ENCODE results near the gene AFF4. TPM values are rescaled to one million over a fixed set of nuclear protein-coding genes. Genes with fewer than 3 reads are reported as not detected.

The AFF4 gene
- total and polyA plus RNA-seq, 2 of the 4 experiments (the other 2 are of a cell fraction) = 27.3 to 57.2 TPM

GRCh38 chr5:132839426-132840301 is 123.8 kb downstream of the AFF4 start:
- Histone ChIP-seq H3K23ac (ENCODE audit: low read depth, low read length) (peak overlapping the region; percentile 68; the same call in 1 of the 2 replicates), H3K56ac (ENCODE audit: extremely low read depth, insufficient read depth, low read length) (peak overlapping the region; percentile 74), H2AK9ac (replicated peaks; ENCODE audit: low read depth, low read length, poor library complexity) (peak overlapping the region; percentile 65), H4K20me1 (ENCODE audit: insufficient read depth, low read length) (no peaks in the 10 kb centered on the region), H3K9ac (ENCODE audit: low read depth, low read length) (peak overlapping the region; percentile 60), H2AK5ac (ENCODE audit: low read depth, low read length) (peak overlapping the region; percentile 28), H2BK15ac (ENCODE audit: low read depth, low read length) (peak overlapping the region; percentile 86; the same call in 2 of the 3 replicates), H2BK5ac (ENCODE audit: low read depth, low read length, poor library complexity, severe bottlenecking) (peak overlapping the region; percentile 93), H3K4ac (ENCODE audit: low read depth, low read length) (peak overlapping the region; percentile 90), H3K9me3 (ENCODE audit: control insufficient read depth, insufficient read depth, low read length) (no peaks in the 10 kb centered on the region), H3K4me3 (ENCODE audit: insufficient read depth, low read depth, low read length) (no peak overlapping the region), H2BK120ac (ENCODE audit: low read depth, low read length) (peak overlapping the region; percentile 92), H4K91ac (ENCODE audit: insufficient read depth, low read depth, low read length) (peak overlapping the region; percentile 84), H3K14ac (replicated peaks; ENCODE audit: low read depth, low read length) (peak overlapping the region; percentile 74), H3K9me1 (ENCODE audit: insufficient read depth, low read length) (peaks cover 7% of the 10 kb centered on the region), H3K27ac (ENCODE audit: insufficient read depth, low read length) (peak overlapping the region; percentile 95), H4K5ac (ENCODE audit: low read depth, low read length) (peak overlapping the region; percentile 95), H3K79me1 (ENCODE audit: low read depth in 1 of 2, low read length in 2 of 2) (no peaks in the 10 kb centered on the region), H3K18ac (ENCODE audit: low read depth, low read length) (peak overlapping the region; percentile 92), H4K8ac (ENCODE audit: low read depth in 2 of 2, low read length in 2 of 2) (peak overlapping the region; percentile 46 to 89), H2BK20ac (ENCODE audit: low read depth, low read length) (peak overlapping the region; percentile 83), H2AFZ (replicated peaks; ENCODE audit: low read length, poor library complexity) (peak overlapping the region; percentile 89), H3K4me1 (ENCODE audit: control insufficient read depth, insufficient read depth, low read length) (peaks cover 19% of the 10 kb centered on the region), H3K27me3 (ENCODE audit: control insufficient read depth, insufficient read depth, low read length) (no peaks in the 10 kb centered on the region), H3K4me2 (ENCODE audit: low read depth, low read length) (peak overlapping the region; percentile 86), H3K36me3 (ENCODE audit: control insufficient read depth, insufficient read depth, low read length) (no peaks in the 10 kb centered on the region)
- in situ Hi-C loops (cut with MboI; ENCODE audit: low sequenced_read_pairs) (no loop called here), dilution Hi-C loops (cut with HindIII; ENCODE audit: low sequenced_read_pairs, unreplicated experiment) (no loop called here), intact Hi-C loops (cut with micrococcal nuclease) (no loop called here)
- WGBS, 2 experiments (ENCODE audit: extremely low coverage in 2 of 2, insufficient read length in 1 of 2) = 20% methylated on average over 1 of the region's 8 CpGs; no CpG with 5 or more reads in 1 of the 2 experiments
- peak; percentile 97 for ATAC-seq (ENCODE audit: low read depth)
- no TSS peak for BruUV-seq (replicated peaks)
- peak; percentile 87 for DNase-seq
- ChIA-PET CTCF (interaction anchor here (0.7 to 1.0 kb wide), 2 partner anchors 43 to 305 kb away, joined by 3 read pairs; no protein-coding TSS in a partner anchor), POLR2A (ENCODE audit: unreplicated experiment) (interaction anchor here (1.0 kb wide), 1 partner anchor 44 kb away, joined by 3 read pairs; no protein-coding TSS in a partner anchor)
- TF ChIP-seq USF2 (IDR thresholded peaks at IDR 0.05; ENCODE audit: low read depth, low read length) (no peak), CEBPB (IDR thresholded peaks at IDR 0.05; ENCODE audit: low read depth, low read length) (peak; percentile 62), CHD1 (IDR thresholded peaks at IDR 0.05; ENCODE audit: low read depth, low read length) (no peak), BHLHE40 (IDR thresholded peaks at IDR 0.05; ENCODE audit: low read depth, low read length) (peak; percentile 66), FOS (IDR thresholded peaks at IDR 0.05; ENCODE audit: low read depth, low read length) (0 out of 2 replicates have a peak, but pooled peaks have one; percentile 26), MXI1 (IDR thresholded peaks at IDR 0.05; ENCODE audit: borderline replicate concordance, low read depth, low read length) (no peak)
